CD4-positive, alpha-beta T cell (primary cell): Measurements from ENCODE around the gene VSTM2B. TPM values are rescaled to one million over a fixed set of nuclear protein-coding genes. Genes with fewer than 3 reads are reported as not detected.
A peak's percentile ranks its signal among the peaks of the same experiment; 100 is the strongest.

Experiments
- ATAC-seq: fragments of 200-7000 bp; cut with Tn5 transposase; one replicate; pipeline ENCODE4 v1.10.0; 2022; ENCODE audit warnings: mild to moderate bottlenecking; ENCODE audit not compliant: poor library complexity
- CTCF ChIA-PET: fragments of 350-600 bp; sonication (Branson Sonifier 250); formaldehyde crosslinking; loops from one replicate; lab custom pipeline; 2021; ENCODE audit warnings: antibody characterized with exemption, inconsistent platforms; lab: Charles Lee
- POLR2A ChIA-PET: fragments of 350-600 bp; sonication (Branson Sonifier 250); formaldehyde crosslinking; loops from one replicate; lab custom pipeline; 2021; ENCODE audit warnings: antibody characterized with exemption, inconsistent platforms; lab: Charles Lee
- DNase-seq, 14 experiments: peaks; one replicate each; pipeline ENCODE4 v3.0.0-alpha.2; 2013 to 2020; ENCODE audit warnings: mixed read lengths in 2 of 14
- H3K27ac ChIP-seq, 2 donors: one replicate each; pipeline versions ENCODE4 v1.5.1 to v1.7.0; 2013; ENCODE audit warnings: low read length in 2 of 2, low read depth in 1 of 2, mild to moderate bottlenecking in 1 of 2
- H3K27me3 ChIP-seq, 2 experiments: 1 replicate in 1 of 2; 2 replicates in 1 of 2; pipeline versions ENCODE4 v1.6.1 to v1.7.0; 2013; ENCODE audit warnings: low read length in 2 of 2, control low read depth in 1 of 2, mild to moderate bottlenecking in 1 of 2, moderate library complexity in 1 of 2; ENCODE audit not compliant: insufficient read depth in 2 of 2, control insufficient read depth in 1 of 2
- H3K36me3 ChIP-seq: one replicate; pipeline ENCODE4 v1.6.1; 2013; ENCODE audit warnings: low read length, control low read depth; ENCODE audit not compliant: insufficient read depth
- H3K4me1 ChIP-seq: one replicate; pipeline ENCODE4 v1.6.1; 2013; ENCODE audit warnings: low read length, control low read depth; ENCODE audit not compliant: insufficient read depth
- H3K4me3 ChIP-seq: one replicate; pipeline ENCODE4 v1.5.1; 2013; ENCODE audit warnings: mild to moderate bottlenecking, low read length, moderate library complexity
- H3K9me3 ChIP-seq, 2 experiments: 1 replicate in 1 of 2; 2 replicates in 1 of 2; pipeline versions ENCODE4 v1.6.1 to v1.7.0; 2013; ENCODE audit warnings: low read length in 2 of 2, mild to moderate bottlenecking in 2 of 2, control low read depth in 1 of 2, moderate library complexity in 1 of 2; ENCODE audit not compliant: control insufficient read depth in 1 of 2, insufficient read depth in 1 of 2
- H3K27ac Mint-ChIP-seq: one replicate; pipeline ENCODE4 v1.8.0; 2020; ENCODE audit warnings: mixed read lengths
- H3K27me3 Mint-ChIP-seq: one replicate; pipeline ENCODE4 v1.8.0; 2021; ENCODE audit warnings: mixed read lengths
- H3K36me3 Mint-ChIP-seq: one replicate; pipeline ENCODE4 v1.8.0; 2021; ENCODE audit warnings: low read depth, mixed read lengths
- H3K4me1 Mint-ChIP-seq: one replicate; pipeline ENCODE4 v1.8.0; 2021; ENCODE audit warnings: low read depth, mixed read lengths
- H3K4me3 Mint-ChIP-seq: one replicate; pipeline ENCODE4 v1.8.0; 2020; ENCODE audit warnings: mild to moderate bottlenecking, mixed read lengths
- H3K9me3 Mint-ChIP-seq: one replicate; pipeline ENCODE4 v1.8.0; 2020; ENCODE audit warnings: mixed read lengths
- CTCF ChIP-seq: fragments of 200-600 bp; IDR thresholded peaks from one replicate; pipeline ENCODE4 v1.8.0; 2022; ENCODE audit warnings: antibody characterized with exemption, mild to moderate bottlenecking
- intact Hi-C, 2 experiments: fragments of 100-400 bp; cut with DNase I in 1 of 2; cut with micrococcal nuclease in 1 of 2; formaldehyde crosslinking; loops; one replicate each; pipeline versions ENCODE4 v1.15.1 to v1.9.0; 2023 to 2025; cut with DNase I, micrococcal nuclease
- total RNA-seq, 174 experiments: library from RNA in 2 of 174; stranded (reverse) in 2 of 174; gene quantifications; one replicate each; pipeline ENCODE4 v1.2.3 and lab custom pipeline; 2021 to 2026

Gene VSTM2B
- total RNA-seq, 2 experiments from 2014 or later = not detected

DNA sequence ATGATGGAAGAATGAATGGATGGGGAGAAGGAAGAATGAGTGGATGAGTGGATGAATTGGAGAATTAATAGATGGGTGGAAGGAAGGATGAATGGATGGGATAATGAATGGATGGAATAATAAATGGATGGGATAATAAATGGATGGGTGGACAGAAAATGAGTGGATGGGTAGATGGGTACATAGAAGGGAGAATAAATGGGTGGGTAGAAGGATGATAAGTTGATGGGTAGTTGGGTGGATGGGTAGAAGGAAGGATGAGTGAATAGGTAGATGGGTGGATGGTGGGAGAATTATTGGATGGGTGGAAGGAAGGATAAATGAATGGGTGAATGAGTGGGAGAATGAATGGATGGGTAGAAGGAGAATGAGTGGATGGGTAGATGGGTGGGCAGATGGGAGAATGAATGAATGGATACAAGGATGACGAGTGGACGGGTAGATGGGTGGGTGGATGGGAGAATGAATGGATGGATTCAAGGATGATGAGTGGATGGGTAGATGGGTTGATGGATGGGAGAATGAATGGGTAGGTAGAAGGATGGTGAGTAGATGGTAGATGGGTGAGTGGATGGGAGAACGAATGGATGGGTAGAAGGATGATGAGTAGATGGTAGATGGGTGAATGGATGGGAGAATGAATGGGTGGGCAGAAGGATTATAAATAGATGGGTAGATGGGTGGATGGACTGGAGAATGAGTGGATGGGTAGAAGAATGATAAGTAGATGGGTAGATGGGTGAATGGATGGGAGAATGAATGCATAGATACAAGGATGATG lies 15.9 kb downstream of the VSTM2B start:
- no peak overlapping the region for H3K4me3 Mint-ChIP-seq
- H3K27ac Mint-ChIP-seq = no peak overlapping the region
- ATAC-seq (no peak), DNase-seq (no peak)
- no peaks in the 10 kb centered on the region for H3K4me1 ChIP-seq
- peaks cover 25% of the 10 kb centered on the region for H3K27me3 Mint-ChIP-seq
- H3K27ac ChIP-seq = no peak overlapping the region
- peaks cover 4 to 9% of the 10 kb centered on the region in 2 experiments for H3K27me3 ChIP-seq
- no peaks in the 10 kb centered on the region for H3K4me1 Mint-ChIP-seq
- no peaks in the 10 kb centered on the region for H3K36me3 ChIP-seq
- CTCF ChIA-PET = no interaction called here
- POLR2A ChIA-PET = no interaction called here
- H3K9me3 ChIP-seq = peaks cover 0 to 26% of the 10 kb centered on the region in 2 experiments
- H3K4me3 ChIP-seq = no peak overlapping the region
- TF ChIP-seq CTCF = no peak
- intact Hi-C loops = no loop called here
- H3K9me3 Mint-ChIP-seq = no peaks in the 10 kb centered on the region
- H3K36me3 Mint-ChIP-seq = no peaks in the 10 kb centered on the region

- Histone ChIP-seq H3K27ac (no peak overlapping the region), H3K9me3 (peaks cover 0 to 26% of the 10 kb centered on the region in 2 experiments), H3K4me3 (no peak overlapping the region), H3K4me1 (no peaks in the 10 kb centered on the region), H3K36me3 (no peaks in the 10 kb centered on the region), H3K27me3 (peaks cover 4 to 9% of the 10 kb centered on the region in 2 experiments)
- Mint-ChIP-seq H3K9me3 (no peaks in the 10 kb centered on the region), H3K4me3 (no peak overlapping the region), H3K36me3 (no peaks in the 10 kb centered on the region), H3K4me1 (no peaks in the 10 kb centered on the region), H3K27ac (no peak overlapping the region), H3K27me3 (peaks cover 27% of the 10 kb centered on the region)
- intact Hi-C loops = no loop called here
- no peak for DNase-seq
- ChIA-PET CTCF (no interaction called here), POLR2A (no interaction called here)
- no peak for ATAC-seq
- TF ChIP-seq CTCF = no peak
Observed at GRCh38 chr19:29542327-29542726, 16.5 kb downstream of the VSTM2B start.

DNA sequence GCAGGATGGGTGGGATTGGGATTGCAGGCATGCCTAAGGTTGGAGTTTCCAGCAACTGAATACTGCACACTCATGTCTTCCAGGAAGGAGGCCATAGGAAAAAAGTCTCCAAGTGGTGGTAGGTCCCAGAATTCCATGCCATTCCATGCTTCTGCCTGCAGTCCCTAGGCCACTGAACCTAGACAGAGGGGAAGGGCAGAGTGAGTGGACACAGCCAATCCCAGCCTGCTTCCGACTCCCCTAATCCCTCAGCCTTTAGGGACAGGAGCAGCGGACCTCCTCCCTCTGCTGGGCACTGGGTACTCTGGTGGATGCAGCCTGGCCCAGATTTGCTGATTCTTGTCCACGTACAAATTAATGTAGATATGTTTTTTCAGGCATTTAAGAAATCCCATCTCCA lies 17.0 kb downstream of the VSTM2B start:
- intact Hi-C loops = no loop called here
- H3K27ac Mint-ChIP-seq = no peak overlapping the region
- Histone ChIP-seq H3K27ac (no peak overlapping the region), H3K36me3 (no peaks in the 10 kb centered on the region), H3K27me3 (peaks cover 4 to 9% of the 10 kb centered on the region in 2 experiments), H3K9me3 (peaks cover 0 to 26% of the 10 kb centered on the region in 2 experiments), H3K4me1 (no peaks in the 10 kb centered on the region), H3K4me3 (no peak overlapping the region)
- H3K4me1 Mint-ChIP-seq = no peaks in the 10 kb centered on the region
- H3K36me3 Mint-ChIP-seq = no peaks in the 10 kb centered on the region
- H3K27me3 Mint-ChIP-seq = peaks cover 31% of the 10 kb centered on the region
- no peak overlapping the region for H3K4me3 Mint-ChIP-seq
- ATAC-seq = no peak
- DNase-seq = peak in 1 of 14 experiments; percentile 19
- TF ChIP-seq CTCF = no peak
- CTCF ChIA-PET = no interaction called here
- POLR2A ChIA-PET = no interaction called here
- no peaks in the 10 kb centered on the region for H3K9me3 Mint-ChIP-seq
